Aorta (tissue), 5 donors: ENCODE measurements around the gene TRIM26. TPM values are rescaled to one million over a fixed set of nuclear protein-coding genes. Genes with fewer than 3 reads are reported as not detected.
"Not testable (repeated sequence)": the region's sequence is repeated elsewhere in the genome, so short reads cannot be mapped to it uniquely, and the experiment has no call there.

Experiments used
- ATAC-seq: fragments of 200-7000 bp; cut with Tn5 transposase; one replicate; pipeline ENCODE4 v1.9.1; 2022; ENCODE audit warnings: moderate library complexity; ENCODE audit not compliant: low FRiP score
- DNase-seq, 2 donors: peaks; one replicate each; pipeline ENCODE4 v3.0.0-alpha.2; 2020
- H3K27ac ChIP-seq, 2 donors: one replicate each; pipeline ENCODE4 v1.5.1; 2013; ENCODE audit warnings: low read length in 2 of 2, mild to moderate bottlenecking in 2 of 2, moderate library complexity in 2 of 2, control low read depth in 1 of 2, inconsistent platforms in 1 of 2, low read depth in 1 of 2
- H3K27me3 ChIP-seq, 2 donors: one replicate each; pipeline ENCODE4 v1.6.1; 2013; ENCODE audit warnings: control low read depth in 1 of 2, low read length in 1 of 2, mild to moderate bottlenecking in 1 of 2, moderate library complexity in 1 of 2; ENCODE audit not compliant: insufficient read depth in 2 of 2, control insufficient read depth in 1 of 2
- H3K36me3 ChIP-seq, 2 donors: one replicate each; pipeline ENCODE4 v1.6.1; 2013; ENCODE audit warnings: control low read depth in 1 of 2, low read length in 1 of 2, mild to moderate bottlenecking in 1 of 2; ENCODE audit not compliant: insufficient read depth in 2 of 2, control insufficient read depth in 1 of 2
- H3K4me1 ChIP-seq, 2 donors: one replicate each; pipeline ENCODE4 v1.6.1; 2013; ENCODE audit warnings: low read length in 2 of 2, control low read depth in 1 of 2, mild to moderate bottlenecking in 1 of 2, moderate library complexity in 1 of 2; ENCODE audit not compliant: insufficient read depth in 2 of 2, control insufficient read depth in 1 of 2
- H3K4me3 ChIP-seq, 2 donors: one replicate each; pipeline ENCODE4 v1.5.1; 2013; ENCODE audit warnings: low read length in 2 of 2, control low read depth in 1 of 2, mild to moderate bottlenecking in 1 of 2
- H3K9me3 ChIP-seq: one replicate; pipeline ENCODE4 v1.6.1; 2013; ENCODE audit warnings: mild to moderate bottlenecking, low read length; ENCODE audit not compliant: control insufficient read depth
- WGBS, 2 donors: extraction: QIAGEN DNeasy Blood & Tissue Kit; methylation state at CpG; one replicate each; pipeline ENCODE4 v1.1.7; 2013; 5-methylcytosine and 5-hydroxymethylcytosine counted together
- intact Hi-C, 2 donors: fragments of 100-400 bp; cut with DNase I; formaldehyde crosslinking; loops; one replicate each; pipeline versions ENCODE4 v1.14.2 to v1.15.0; 2022
- polyA plus RNA-seq, 2 donors: library from polyadenylated mRNA; stranded (reverse); fragments of 200-250 nt; gene quantifications; one replicate each; pipeline ENCODE4 v1.2.3, GENCODE V29; 2013
- total RNA-seq, 2 donors: library from RNA; stranded (reverse); fragmentation: NEBNext Ultra II Directional; extraction: Animal tissue kit (Norgen Biotek cat#: 25700); gene quantifications; one replicate each; pipeline ENCODE4 v1.2.1, GENCODE V29; 2021
- donor health status: healthy with polysubstance abuse.
- donor health status: Bipolar disorder and iron deficiency.
- donor health status: DM: no; HTN: no; CAD: no.
- donor health status: DM: no; HTN: no; CAD: no.
- donor health status: DM: yes; HTN: yes; CAD: no.

The TRIM26 gene
- total and polyA plus RNA-seq, 4 donors: 20.1 to 36.5 (median 29.7) TPM

GRCh38 chr6:30147096-30147495, 66.1 kb downstream of the TRIM26 start:
- H3K36me3 ChIP-seq: no peaks in the 10 kb centered on the region
- H3K27ac ChIP-seq: no peak overlapping the region
- H3K9me3 ChIP-seq: no peaks in the 10 kb centered on the region
- WGBS, 2 donors: 67 to 80% methylated on average over 3 of the region's 3 CpGs
- no peaks in the 10 kb centered on the region for H3K4me1 ChIP-seq
- no peak for ATAC-seq
- H3K27me3 ChIP-seq: no peaks in the 10 kb centered on the region
- no peak for DNase-seq
- intact Hi-C loops: no loop called here
- no peak overlapping the region for H3K4me3 ChIP-seq

- Histone ChIP-seq H3K4me1 (no peaks in the 10 kb centered on the region), H3K27me3 (no peaks in the 10 kb centered on the region), H3K9me3 (no peaks in the 10 kb centered on the region), H3K4me3 (no peak overlapping the region), H3K36me3 (no peaks in the 10 kb centered on the region), H3K27ac (no peak overlapping the region)
- intact Hi-C loops: no loop called here
- DNase-seq: no peak
- 33 to 47% methylated on average over 7 of the region's 7 CpGs for WGBS, 2 donors
- ATAC-seq: no peak
These were observed 67.4 kb downstream of the TRIM26 start for GRCh38 chr6:30145818-30146217.

- intact Hi-C loops: no loop called here
- Histone ChIP-seq H3K27me3 (no peaks in the 10 kb centered on the region), H3K27ac (no peak overlapping the region), H3K36me3 (no peaks in the 10 kb centered on the region), H3K9me3 (no peaks in the 10 kb centered on the region), H3K4me1 (no peaks in the 10 kb centered on the region), H3K4me3 (no peak overlapping the region)
- DNase-seq (no peak), ATAC-seq (no peak)
- WGBS, 2 donors: 45 to 48% methylated on average over 6 of the region's 6 CpGs
These were observed 68.4 kb downstream of the TRIM26 start for GRCh38 chr6:30144811-30145210.

- Histone ChIP-seq H3K4me3 (no peak overlapping the region), H3K27me3 (no peaks in the 10 kb centered on the region), H3K9me3 (no peaks in the 10 kb centered on the region), H3K27ac (no peak overlapping the region), H3K36me3 (no peaks in the 10 kb centered on the region), H3K4me1 (no peaks in the 10 kb centered on the region)
- ATAC-seq (no peak), DNase-seq (no peak)
- 59 to 71% methylated on average over 2 of the region's 2 CpGs for WGBS, 2 donors
- intact Hi-C loops: no loop called here
These were observed 69.4 kb downstream of the TRIM26 start for GRCh38 chr6:30143780-30144179.

- WGBS, 2 donors: 60% methylated on average over 3 of the region's 3 CpGs
- no peak overlapping the region for H3K27ac ChIP-seq
- H3K27me3 ChIP-seq: no peaks in the 10 kb centered on the region
- ATAC-seq (no peak), DNase-seq (no peak)
- H3K4me3 ChIP-seq: no peak overlapping the region
- H3K4me1 ChIP-seq: no peaks in the 10 kb centered on the region
- intact Hi-C loops: no loop called here
- H3K36me3 ChIP-seq: no peaks in the 10 kb centered on the region
- no peaks in the 10 kb centered on the region for H3K9me3 ChIP-seq
These were observed 70.5 kb downstream of the TRIM26 start for GRCh38 chr6:30142665-30143064.

DNA sequence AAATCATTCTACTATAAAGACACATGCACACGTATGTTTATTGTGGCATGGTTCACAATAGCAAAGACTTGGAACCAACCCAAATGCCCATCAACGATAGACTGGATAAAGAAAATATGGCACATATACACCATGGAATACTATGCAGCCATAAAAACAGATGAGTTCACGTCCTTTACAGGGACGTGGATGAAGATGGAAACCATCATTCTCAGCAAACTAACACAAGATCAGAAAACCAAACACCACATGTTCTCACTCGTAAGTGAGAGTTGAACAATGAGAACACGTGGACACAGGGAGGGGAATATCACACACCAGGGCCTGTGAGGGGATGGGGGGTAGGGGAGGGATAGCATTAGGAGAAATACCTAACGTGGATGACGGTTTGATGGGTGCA, 73.0 kb downstream of the TRIM26 start:
- intact Hi-C loops, H3K27ac ChIP-seq, DNase-seq, H3K27me3 ChIP-seq, H3K4me3 ChIP-seq, H3K4me1 ChIP-seq, ATAC-seq, H3K9me3 ChIP-seq, H3K36me3 ChIP-seq: not testable (repeated sequence)
- WGBS, 2 donors: 76 to 77% methylated on average over 8 of the region's 8 CpGs

DNA sequence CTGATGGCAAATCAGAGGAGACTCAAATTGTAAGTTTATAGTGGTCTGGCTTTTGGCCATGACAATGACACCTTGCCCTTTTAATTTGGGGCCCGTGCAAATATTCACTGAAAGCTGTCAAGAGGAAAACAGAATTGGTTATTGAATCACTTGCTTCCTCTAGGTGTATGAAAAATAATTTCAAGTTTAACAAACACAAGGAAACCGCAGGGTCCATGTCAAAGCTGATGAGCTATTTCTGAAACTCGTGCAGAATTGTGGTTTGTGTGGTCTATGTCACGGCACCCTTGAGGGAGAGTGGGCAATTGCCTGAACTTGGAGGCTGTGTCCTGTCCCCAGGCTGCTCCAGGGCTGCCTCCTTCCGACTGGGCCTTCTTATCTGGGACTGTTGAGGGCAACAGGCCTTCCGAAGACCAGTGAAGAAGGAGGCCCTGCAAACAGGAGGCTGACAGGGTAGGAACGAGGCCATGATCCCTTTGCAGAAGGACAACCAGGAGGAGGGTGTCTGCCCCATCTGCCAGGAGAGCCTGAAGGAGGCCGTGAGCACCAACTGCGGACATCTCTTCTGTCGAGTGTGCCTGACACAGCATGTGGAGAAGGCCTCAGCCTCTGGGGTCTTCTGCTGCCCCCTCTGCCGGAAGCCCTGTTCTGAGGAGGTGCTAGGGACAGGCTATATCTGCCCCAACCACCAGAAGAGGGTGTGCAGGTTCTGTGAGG, 76.5 kb downstream of the TRIM26 start:
- no peak for ATAC-seq
- H3K4me3 ChIP-seq: no peak overlapping the region
- H3K36me3 ChIP-seq: no peaks in the 10 kb centered on the region
- intact Hi-C loops: loop anchor here in 1 of 2 donors (10.0 kb wide), 1 partner anchor 282 kb away; no protein-coding TSS in a partner anchor
- WGBS, 2 donors: 76 to 77% methylated on average over 11 of the region's 11 CpGs
- no peak overlapping the region for H3K27ac ChIP-seq
- no peaks in the 10 kb centered on the region for H3K9me3 ChIP-seq
- no peaks in the 10 kb centered on the region for H3K4me1 ChIP-seq
- DNase-seq: no peak
- H3K27me3 ChIP-seq: no peaks in the 10 kb centered on the region

DNA sequence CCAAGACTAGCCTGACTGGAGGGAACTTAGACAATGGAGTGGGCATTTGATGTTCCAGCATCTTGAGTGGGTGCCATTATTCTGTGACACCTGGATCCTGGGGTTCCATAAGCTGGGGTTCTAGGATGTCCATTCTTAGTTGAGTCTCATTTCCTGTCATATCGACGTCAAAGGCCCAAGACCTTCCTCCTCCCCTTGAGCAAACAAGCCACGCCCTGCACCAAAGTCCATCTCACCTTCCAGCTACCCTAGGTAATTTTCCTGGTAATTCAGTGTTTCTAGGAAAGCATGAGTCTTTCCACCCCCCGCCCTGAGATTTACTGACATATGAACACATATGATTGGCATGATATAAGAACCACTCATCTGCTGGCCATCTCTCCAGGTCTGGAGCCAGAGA, 77.4 kb downstream of the TRIM26 start, which contains the start of gene TRIM40:
Gene TRIM40 (plus strand): TSS at position 384 of the 400 bp plus-strand sequence. CDS start 897 bp downstream, outside the sequence.
- Histone ChIP-seq H3K9me3 (no peaks in the 10 kb centered on the region), H3K27ac (no peak within 1 kb of the TSS), H3K4me1 (no peaks in the 10 kb centered on the region), H3K36me3 (no peaks in the 10 kb centered on the region), H3K27me3 (no peaks in the 10 kb centered on the region), H3K4me3 (no peak within 1 kb of the TSS)
- intact Hi-C loops: loop anchor here in 1 of 2 donors (10.0 kb wide), 1 partner anchor 281 kb away; no protein-coding TSS in a partner anchor
- DNase-seq (no peak), ATAC-seq (no peak)
- 57 to 80% methylated on average over 4 of the region's 4 CpGs for WGBS, 2 donors

- no peaks in the 10 kb centered on the region for H3K9me3 ChIP-seq
- DNase-seq (no peak), ATAC-seq (no peak)
- WGBS, 2 donors: 82 to 92% methylated on average over 2 of the region's 2 CpGs
- no peaks in the 10 kb centered on the region for H3K4me1 ChIP-seq
- H3K27me3 ChIP-seq: no peaks in the 10 kb centered on the region
- no peak overlapping the region for H3K27ac ChIP-seq
- intact Hi-C loops: loop anchor here in 1 of 2 donors (10.0 kb wide), 1 partner anchor 280 kb away; no protein-coding TSS in a partner anchor
- H3K4me3 ChIP-seq: no peak overlapping the region
- H3K36me3 ChIP-seq: no peaks in the 10 kb centered on the region
These were observed 78.1 kb downstream of the TRIM26 start for GRCh38 chr6:30135147-30135546.
